ENCODE results near the gene OR13A1.
"Not testable (repeated sequence)": the region's sequence is repeated elsewhere in the genome, so short reads cannot be mapped to it uniquely, and the experiment has no call there.

Gene OR13A1

DNA sequence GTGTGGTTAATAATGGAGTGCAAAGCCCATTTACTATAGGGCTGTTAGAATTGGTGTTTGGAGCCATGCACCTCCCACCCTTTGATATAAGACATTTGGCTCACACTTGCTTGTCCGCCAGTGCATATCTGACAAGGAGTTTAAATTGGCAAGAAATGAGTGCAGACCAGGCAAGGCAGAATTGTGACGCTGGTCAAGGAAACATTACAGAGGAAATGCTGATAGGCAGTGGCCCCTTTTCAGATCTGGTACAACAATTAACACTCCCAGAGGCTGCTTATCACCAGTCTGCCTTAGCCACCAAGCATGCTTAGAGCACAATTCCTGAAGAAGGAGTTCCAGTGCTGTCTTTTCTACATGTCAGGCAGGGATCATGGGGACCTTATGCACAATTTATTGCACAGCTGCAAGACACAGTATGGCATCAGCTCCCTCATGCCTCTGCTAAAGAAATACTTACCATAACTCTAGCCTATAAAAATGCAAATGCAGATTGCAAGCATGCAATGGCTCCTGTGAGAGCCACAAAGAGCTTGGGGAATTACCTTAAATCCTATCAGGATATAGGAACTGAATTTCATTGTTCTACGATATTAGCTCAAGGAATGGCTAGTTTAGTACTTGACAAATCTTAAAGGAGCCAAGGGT is 35.2 kb downstream of the OR13A1 start:
- no peak for DNase-seq

DNA sequence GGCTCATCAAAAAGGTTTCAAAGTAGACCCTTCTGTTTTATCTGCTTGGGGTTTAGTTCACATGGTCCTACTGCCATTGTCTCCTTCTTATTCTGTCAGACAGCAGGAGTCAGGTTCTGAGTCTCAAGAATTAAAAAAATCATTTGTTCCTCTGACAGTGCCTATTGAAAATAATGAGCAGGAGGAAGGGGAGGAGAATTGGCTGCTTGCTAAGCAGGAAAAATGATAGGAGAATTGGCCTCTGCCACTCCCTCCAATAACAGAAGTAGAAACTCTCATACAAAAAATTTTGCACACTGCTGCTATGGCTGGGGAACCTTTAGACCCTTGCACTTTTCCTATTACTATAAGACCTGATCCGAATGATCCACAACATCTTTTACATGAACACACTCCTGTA is 35.7 kb downstream of the OR13A1 start:
- no peak for DNase-seq

DNA sequence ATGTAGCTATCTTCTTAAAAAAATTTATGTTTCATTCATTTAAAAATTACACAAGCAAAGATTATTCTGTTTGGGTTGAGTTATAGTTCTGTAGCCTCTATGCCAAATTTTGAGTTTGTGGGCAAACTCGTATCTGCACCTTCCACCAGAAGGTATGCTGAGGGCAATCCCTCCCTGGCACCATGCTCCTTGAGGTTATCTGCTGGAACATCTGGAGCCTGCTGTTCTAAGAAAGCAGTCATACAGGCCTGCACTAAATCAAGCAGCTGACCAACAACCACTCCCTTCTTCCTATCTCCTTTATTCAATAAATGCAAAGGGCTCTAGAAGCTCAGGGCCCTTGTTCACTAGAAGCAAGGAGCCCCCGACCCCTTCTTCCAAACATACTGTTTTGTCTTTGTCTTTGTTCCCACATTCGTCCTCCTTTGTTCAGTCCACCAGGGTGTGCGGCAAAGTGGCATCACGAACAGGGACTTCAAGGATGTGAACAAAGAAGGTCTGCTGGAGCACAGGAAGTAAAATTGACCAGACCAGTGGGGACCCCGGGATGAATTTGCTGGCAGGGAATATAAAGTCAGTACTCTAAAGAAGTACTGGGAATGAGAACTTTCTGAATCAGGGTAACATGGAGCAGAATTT is 36.4 kb downstream of the OR13A1 start:
- no peak for DNase-seq

DNA sequence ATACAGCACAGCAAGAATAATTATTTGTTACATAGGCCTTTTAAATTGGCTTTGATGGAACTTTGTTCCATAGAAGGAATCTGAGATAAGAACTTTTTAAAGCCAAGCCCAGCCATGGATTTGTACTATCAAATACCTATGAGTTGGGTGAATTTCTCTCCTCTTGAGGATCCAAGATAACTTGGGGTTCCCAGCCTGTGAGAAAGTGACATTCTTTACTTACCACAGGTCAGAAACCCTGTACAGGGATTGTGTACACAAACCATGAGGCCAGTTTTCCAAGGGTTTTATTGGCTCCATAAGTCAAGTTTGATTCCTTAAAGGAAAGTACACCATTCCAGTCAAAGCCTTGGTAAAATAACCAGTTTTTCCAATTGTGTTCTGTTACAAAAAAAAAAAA is 39.3 kb downstream of the OR13A1 start:
- DNase-seq: not testable (repeated sequence)

DNA sequence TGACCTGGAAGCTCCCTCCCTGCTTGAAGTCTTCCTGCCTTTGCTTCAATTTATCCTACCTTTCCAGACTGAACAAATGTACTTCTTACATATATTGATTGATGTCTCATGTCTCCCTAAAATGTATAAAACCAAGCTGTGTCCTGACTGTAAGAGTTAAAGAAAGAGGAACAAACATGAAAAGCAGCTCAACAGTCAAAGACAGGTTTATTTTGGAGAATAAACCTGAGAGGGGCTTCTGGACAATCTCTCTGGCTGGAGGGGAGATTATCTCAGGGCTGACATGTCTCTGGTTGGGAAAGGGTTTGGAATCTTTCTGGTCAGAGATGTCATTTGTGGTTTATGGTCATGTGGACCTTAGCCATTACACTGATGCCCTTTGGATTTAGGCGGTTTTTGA is 41.0 kb downstream of the OR13A1 start:
- no peak for DNase-seq

- not testable (repeated sequence) for DNase-seq
Observed at GRCh38 chr10:45267777-45268176, 47.6 kb downstream of the OR13A1 start.

DNA sequence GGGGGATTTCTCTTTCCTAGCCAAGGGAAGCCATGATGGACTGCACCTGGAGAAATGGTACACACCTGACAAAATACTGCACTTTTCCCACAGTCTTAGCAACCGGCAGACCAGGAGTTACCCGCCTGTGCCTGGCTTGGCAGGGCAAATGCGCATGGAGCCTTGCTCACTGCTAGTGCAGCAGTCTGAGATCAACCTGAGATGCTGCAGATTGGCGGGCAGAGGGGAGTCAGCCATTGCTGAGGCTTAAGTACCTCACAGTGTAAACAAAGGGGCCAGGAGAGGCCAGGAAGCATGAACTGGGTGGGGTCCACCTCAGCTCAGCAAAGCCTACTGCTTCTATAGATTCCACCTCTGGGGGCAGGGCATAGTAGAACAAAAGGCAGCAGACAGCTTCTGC is 49.4 kb downstream of the OR13A1 start:
- no peak for DNase-seq

- DNase-seq: no peak
Observed at GRCh38 chr10:45261946-45262345, 53.5 kb downstream of the OR13A1 start.

DNA sequence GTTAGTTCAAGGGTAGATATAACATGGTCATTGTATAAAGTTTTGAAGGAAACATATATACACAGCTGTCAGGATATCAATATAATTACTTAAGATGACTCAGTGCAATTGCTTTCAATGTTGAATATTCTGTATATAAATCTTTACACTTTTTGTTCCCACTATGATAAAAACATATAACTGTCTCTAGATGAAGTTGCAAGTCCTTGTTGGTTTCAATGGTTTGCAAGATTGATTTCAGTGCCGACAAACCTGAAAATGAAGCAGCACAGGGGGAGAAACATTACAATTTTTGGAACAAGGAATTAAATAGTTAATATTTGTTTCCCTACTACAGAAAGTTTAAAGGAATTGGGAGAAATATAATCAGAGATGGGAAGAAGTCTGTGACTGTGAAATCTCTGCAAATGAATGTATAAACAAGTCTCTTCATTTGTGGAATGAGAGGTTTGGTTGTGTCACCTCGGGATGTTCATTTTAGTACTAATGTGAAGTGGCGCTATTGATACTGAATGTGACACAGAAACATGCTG is 54.1 kb downstream of the OR13A1 start:
- DNase-seq: no peak

GRCh38 chr10:45260635-45261034 is 54.8 kb downstream of the OR13A1 start:
- DNase-seq: not testable (repeated sequence)

DNA sequence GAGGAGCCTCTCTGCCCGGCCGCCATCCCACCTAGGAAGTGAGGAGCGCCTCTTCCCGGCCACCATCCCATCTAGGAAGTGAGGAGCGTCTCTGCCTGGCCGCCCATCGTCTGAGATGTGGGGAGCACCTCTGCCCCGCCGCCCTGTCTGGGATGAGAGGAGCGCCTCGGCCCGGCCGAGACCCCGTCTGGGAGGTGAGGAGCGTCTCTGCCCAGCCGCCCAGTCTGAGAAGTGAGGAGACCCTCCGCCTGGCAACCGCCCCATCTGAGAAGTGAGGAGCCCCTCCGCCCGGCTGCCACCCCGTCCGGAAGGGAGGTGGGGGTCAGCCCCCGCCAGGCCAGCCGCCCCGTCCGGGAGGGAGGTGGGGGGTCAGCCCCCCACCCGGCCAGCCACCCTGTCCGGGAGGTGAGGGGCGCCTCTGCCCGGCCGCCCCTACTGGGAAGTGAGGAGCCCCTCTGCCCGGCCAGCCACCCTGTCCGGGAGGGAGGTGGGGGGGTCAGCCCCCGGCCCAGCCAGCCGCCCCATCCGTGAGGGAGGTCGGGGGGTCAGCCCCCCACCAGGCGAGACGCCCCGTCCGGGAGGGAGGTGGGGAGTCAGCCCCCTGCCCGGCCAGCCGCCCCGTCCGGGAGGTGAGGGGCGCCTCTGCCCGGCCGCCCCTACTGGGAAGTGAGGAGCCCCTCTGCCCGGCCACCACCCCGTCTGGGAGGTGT is 55.5 kb downstream of the OR13A1 start:
- not testable (repeated sequence) for DNase-seq

DNA sequence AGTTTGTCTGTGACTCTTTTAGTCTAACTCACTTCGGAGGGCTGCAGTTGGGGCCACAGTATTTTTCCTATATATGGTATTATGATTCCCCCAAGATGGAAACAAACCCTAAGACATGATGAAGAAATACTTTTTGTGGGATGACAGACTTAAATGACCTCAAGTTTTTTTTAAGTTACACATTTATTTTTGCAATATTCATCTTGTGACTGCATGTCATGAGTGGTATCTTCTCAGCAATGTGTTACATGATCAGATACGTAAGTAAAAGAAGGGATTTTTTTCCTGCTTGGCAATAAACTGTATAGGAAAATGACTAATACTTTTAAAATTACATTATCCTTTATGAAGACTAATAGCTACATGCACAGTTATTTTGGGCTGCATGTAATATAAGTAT is 57.8 kb downstream of the OR13A1 start:
- DNase-seq: no peak

DNA sequence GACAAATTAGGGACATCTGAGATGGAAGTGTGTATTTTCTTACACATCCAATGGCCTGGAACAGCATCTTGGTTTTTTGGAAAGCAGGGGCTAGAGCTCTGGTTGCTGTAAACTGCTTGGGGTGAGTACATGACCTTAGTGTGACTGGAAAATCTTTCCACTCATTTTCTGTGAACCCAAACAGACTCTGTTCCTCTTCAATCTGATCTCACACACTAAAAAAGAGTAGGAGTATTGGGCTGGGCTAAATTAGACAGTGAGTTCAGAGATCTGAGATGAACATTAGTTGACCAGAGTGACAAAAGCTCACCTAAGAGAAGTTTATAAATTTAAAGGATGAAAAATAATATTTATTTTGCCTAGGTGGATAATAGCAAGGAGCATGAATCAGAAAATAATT is 59.2 kb downstream of the OR13A1 start:
- DNase-seq: no peak

DNA sequence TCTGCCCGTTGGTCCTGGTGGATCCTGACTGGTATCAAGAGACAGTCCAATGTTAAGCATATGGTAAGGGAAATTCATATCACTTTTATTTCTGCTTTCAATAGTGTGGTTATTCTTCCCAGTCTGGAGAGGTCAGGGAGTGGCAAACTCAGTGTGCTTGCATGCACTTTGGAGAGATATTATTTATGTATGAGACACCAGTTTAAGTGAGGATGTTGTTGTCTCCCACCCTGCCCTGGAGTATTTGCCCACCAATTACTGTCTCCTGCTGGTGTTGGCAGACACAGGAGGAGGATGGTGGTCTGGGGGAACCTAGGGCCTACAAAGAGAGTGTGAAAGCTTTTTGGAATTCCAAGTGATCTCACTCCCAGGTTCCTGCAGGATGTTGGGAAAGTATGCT is 59.7 kb downstream of the OR13A1 start:
- no peak for DNase-seq

GRCh38 chr10:45254892-45255291 is 60.5 kb downstream of the OR13A1 start:
- DNase-seq: no peak

- DNase-seq: no peak
Observed at GRCh38 chr10:45253183-45253914, 62.1 kb downstream of the OR13A1 start.

Measured in GOT3 (cell line).